AG09319 (cell line): ENCODE results near the gene ANKRD39.
"Not testable (repeated sequence)": the region's sequence is repeated elsewhere in the genome, so short reads cannot be mapped to it uniquely, and the experiment has no call there.

Source experiments
- DNase-seq: peaks from one replicate; pipeline ENCODE4 v3.0.0-alpha.2; 2010; ENCODE audit warnings: low read depth; ENCODE audit errors: extremely low read depth
- CTCF ChIP-seq: IDR thresholded peaks from 2 replicates; pipeline ENCODE4 v1.5.1; 2011; ENCODE audit warnings: low read depth, mild to moderate bottlenecking, inconsistent platforms, low read length, moderate library complexity

The ANKRD39 gene

GRCh38 chr2:96864343-96865091, 6.7 kb upstream of the ANKRD39 start:
- TF ChIP-seq CTCF: no peak
- DNase-seq: no peak

GRCh38 chr2:96863575-96864342, 5.9 kb upstream of the ANKRD39 start:
- no peak for TF ChIP-seq CTCF
- DNase-seq: no peak

- not testable (repeated sequence) for DNase-seq
These were observed 5.2 kb upstream of the ANKRD39 start for GRCh38 chr2:96863056-96863455.

DNA sequence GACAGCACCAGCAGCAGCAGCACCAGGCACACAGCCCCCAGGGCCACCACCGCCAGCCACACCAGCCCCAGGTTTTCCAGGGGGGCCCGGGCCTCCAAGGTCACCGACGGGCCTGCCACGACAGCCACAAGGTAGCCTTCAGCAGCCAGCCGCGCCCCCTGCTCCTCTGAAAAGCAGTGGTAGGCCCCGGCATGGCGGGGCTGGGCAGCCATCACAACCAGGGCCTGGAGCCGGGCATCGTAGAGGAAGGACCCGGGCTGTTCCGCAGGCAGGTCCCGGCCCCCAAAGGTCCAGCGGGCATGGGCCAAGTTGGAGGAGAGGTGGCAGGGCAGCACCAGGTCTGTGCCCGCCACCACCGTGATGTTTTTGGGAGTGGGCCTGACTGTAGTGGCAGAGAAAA, 3.3 kb upstream of the ANKRD39 start:
- DNase-seq: no peak
- no peak for TF ChIP-seq CTCF

DNA sequence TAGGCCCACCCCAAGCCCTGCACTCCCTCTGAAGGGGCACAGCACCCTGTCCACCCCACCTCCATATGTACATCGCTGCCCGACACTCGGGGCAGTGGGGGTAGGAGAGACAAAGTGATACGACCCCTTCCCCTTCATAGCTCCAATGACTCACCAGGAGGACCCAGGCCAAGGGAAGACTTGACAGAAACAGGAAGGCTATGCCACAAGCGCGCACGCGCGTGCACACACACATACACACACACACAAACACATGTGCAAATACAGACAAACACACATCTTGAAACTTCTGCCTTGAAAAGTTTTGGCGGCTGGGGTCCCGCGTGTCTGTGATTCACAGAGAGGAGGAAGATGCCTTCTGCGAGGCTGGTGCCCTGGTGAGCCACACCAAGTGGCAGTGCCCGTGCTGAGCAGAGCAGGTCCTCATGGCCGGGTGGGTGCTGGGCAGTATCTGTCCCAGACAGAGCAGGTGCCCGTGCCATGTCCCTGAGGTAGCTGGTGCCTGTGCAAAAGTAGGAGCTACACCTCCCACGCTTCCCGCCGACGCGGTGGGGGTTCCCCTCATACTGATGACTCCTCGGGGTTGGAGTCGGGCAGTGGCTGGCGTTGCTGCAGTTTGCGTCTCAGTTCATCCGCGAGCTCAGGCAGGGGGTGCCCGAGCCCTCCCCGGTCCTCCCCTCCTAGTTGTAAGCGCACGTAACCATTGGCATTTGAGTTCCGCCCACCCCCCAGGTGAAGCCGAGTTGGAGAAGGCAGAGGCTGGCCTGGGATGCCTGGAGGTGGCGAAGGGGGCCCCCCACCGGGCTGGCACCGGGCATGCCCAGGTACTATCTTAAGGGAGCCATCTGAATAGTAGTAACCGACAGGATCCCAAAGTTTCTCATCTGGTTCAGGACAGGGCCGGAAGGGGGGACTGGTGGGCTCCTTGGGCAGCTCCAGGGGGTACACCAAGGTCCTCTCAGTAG, 2.5 kb upstream of the ANKRD39 start:
- no peak for DNase-seq

GRCh38 chr2:96859681-96860064, 1.9 kb upstream of the ANKRD39 start:
- no peak for DNase-seq
- no peak for TF ChIP-seq CTCF

More for the DNA sequence above, 2.5 kb upstream of the ANKRD39 start:
- TF ChIP-seq CTCF: no peak

- DNase-seq: no peak
- no peak for TF ChIP-seq CTCF
These were observed 1.4 kb upstream of the ANKRD39 start for GRCh38 chr2:96859099-96859649.
